ENCODE results near the gene CAMSAP1.

DNA sequence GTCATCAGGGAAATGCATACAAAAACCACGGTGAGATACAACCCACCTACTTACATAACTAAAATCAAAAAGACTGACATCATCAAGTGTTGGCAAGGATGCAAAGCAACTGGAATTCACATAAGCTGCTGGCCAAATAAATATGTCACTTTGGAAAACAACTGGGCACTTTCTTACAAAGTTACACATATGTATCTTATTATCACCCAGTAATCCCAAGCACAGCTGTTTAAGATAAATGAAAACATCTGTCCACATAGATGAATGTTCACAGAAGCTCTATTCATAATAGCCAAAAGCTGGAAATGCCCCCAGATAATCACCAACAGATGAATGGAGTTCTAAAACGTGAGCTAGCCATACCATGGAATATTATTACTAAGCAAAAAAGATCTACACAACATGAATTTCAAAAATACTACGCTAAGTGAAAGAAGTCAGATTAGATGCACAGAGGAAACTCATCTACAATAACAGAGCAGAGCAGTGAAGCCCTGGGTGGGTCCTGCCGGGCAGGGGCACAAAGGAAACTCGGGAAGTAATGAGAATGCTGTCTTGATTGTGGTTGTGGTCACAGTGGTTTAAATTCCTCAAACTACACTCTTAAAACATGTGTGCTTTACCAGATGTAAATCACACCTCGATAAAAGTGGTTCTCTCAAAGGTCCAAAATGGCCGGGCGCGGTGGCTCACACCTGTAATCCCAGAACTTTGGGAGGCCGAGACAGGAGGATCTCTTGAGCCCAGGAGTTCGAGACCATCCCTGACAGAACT is 8.5 kb downstream of the CAMSAP1 start:
- TF ChIP-seq POLR2A (IDR thresholded peaks at IDR 0.05) (no peak), POLR2AphosphoS5 (IDR thresholded peaks at IDR 0.05) (no peak), EP300 (IDR thresholded peaks at IDR 0.05) (no peak)
- TF ChIP-seq, protein P1, sequence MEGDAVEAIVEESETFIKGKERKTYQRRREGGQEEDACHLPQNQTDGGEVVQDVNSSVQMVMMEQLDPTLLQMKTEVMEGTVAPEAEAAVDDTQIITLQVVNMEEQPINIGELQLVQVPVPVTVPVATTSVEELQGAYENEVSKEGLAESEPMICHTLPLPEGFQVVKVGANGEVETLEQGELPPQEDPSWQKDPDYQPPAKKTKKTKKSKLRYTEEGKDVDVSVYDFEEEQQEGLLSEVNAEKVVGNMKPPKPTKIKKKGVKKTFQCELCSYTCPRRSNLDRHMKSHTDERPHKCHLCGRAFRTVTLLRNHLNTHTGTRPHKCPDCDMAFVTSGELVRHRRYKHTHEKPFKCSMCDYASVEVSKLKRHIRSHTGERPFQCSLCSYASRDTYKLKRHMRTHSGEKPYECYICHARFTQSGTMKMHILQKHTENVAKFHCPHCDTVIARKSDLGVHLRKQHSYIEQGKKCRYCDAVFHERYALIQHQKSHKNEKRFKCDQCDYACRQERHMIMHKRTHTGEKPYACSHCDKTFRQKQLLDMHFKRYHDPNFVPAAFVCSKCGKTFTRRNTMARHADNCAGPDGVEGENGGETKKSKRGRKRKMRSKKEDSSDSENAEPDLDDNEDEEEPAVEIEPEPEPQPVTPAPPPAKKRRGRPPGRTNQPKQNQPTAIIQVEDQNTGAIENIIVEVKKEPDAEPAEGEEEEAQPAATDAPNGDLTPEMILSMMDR (IDR thresholded peaks at IDR 0.05): no peak
